Lower leg skin (tissue), 3 donors: ENCODE data around the gene CD37.

Source experiments
- POLR2A ChIP-seq, 2 donors: fragments of 450-650 bp; IDR thresholded peaks; one replicate each; pipeline ENCODE4 v1.6.1; 2016 to 2017; ENCODE audit warnings: antibody characterized with exemption in 2 of 2, mild to moderate bottlenecking in 1 of 2, moderate library complexity in 1 of 2
- TF ChIP-seq, protein P1 (sequence below), 3 donors: fragments of 450-650 bp; IDR thresholded peaks; one replicate each; pipeline ENCODE4 v1.5.1; 2016; ENCODE audit warnings: antibody characterized with exemption in 3 of 3, mild to moderate bottlenecking in 3 of 3, moderate library complexity in 2 of 3

DNA sequence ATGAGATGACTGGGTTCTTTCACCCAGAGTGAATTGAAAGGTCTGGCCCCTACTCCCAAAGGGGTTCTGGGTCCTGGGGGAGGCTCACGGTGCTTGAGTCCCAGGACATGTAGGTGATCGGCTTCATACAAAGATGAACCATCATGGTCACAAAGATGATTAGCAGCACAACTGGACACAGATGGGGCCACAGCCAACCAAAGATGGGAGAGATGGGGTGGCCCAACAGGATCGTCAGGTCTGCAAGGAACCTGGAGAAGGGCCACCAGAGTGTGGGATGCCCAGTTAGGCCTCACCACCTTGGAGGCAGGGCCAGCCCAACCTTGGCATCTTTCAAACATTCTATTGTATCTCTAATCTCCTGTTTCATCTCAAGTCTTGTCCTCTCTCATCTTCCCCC is 44.7 kb upstream of the CD37 start:
- no peak for TF ChIP-seq POLR2A (IDR thresholded peaks at IDR 0.05)
- TF ChIP-seq, protein P1, sequence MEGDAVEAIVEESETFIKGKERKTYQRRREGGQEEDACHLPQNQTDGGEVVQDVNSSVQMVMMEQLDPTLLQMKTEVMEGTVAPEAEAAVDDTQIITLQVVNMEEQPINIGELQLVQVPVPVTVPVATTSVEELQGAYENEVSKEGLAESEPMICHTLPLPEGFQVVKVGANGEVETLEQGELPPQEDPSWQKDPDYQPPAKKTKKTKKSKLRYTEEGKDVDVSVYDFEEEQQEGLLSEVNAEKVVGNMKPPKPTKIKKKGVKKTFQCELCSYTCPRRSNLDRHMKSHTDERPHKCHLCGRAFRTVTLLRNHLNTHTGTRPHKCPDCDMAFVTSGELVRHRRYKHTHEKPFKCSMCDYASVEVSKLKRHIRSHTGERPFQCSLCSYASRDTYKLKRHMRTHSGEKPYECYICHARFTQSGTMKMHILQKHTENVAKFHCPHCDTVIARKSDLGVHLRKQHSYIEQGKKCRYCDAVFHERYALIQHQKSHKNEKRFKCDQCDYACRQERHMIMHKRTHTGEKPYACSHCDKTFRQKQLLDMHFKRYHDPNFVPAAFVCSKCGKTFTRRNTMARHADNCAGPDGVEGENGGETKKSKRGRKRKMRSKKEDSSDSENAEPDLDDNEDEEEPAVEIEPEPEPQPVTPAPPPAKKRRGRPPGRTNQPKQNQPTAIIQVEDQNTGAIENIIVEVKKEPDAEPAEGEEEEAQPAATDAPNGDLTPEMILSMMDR (IDR thresholded peaks at IDR 0.05) = no peak
